Measurements from ENCODE around the gene CALD1. TPM values are rescaled to one million over a fixed set of nuclear protein-coding genes. Genes with fewer than 3 reads are reported as not detected.

CALD1 gene
- total and polyA plus RNA-seq, 2 experiments from 2014 or later, result 132 to 842 TPM

DNA sequence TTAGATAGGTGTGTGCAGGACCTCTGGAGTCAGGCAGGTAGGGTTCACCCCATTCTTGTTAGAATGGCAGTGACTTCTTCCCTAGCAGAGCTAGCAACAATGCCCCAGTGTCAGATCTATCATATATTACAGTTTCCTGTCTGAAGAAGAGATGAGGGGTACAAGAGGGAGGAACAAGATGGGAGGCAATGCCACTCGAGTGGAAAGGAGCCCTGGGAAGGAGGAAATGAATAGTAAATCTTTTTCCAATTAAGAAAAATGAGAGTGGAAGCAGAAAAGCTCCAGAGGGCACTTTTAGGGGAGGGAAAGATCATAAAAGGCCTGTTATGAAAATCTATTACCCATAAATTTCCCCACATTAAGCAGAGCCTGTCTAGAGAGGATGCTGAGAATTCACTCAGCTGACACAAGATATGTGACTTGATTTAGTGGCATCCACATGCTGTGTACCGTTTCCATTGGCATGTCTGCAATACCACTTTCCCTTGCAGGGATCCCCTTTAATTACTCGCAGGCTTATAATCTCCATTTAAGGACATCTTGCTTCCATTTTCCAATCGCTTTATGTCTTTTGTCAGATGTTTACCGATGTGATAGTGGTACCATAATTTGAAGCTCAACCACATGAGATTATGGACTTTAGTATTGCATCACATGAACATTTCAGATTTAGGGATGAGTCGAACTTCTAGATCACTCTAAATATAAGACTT, 136.9 kb downstream of the CALD1 start:
- H3K36me3 Mint-ChIP-seq (ENCODE audit: low read depth), result no peaks in the 10 kb centered on the region
- Histone ChIP-seq H3K4me3 (no peak overlapping the region), H3K27ac (ENCODE audit: low read depth) (no peak overlapping the region), H3F3A (replicated peaks; ENCODE audit: low read depth) (no peaks in the 10 kb centered on the region), H3K9me2 (ENCODE audit: insufficient read depth) (no peaks in the 10 kb centered on the region), H3K36me3 (ENCODE audit: insufficient read depth) (no peaks in the 10 kb centered on the region), H4K20me1 (replicated peaks; ENCODE audit: insufficient read depth) (0 out of 2 replicates have a peak, but pooled peaks cover 9% of the 10 kb centered on the region), H3K4me1 (ENCODE audit: insufficient read depth) (no peaks in the 10 kb centered on the region), H2AFZ (no peak overlapping the region), H3K79me2 (replicated peaks; ENCODE audit: insufficient read depth) (peaks cover 29% of the 10 kb centered on the region), H3K4me2 (no peak overlapping the region), H3K27me3 (ENCODE audit: insufficient read depth) (no peaks in the 10 kb centered on the region)
- TF ChIP-seq STAT1 (IDR thresholded peaks at IDR 0.05; ENCODE audit: unreplicated experiment) (no peak), POLR2AphosphoS5 (IDR thresholded peaks at IDR 0.05; ENCODE audit: low read depth) (no peak), EZH2phosphoT487 (IDR thresholded peaks at IDR 0.05; ENCODE audit: unreplicated experiment) (no peak), ZNF114 (CRISPR knock-in tag; IDR thresholded peaks at IDR 0.05) (no peak), CREB1 (CRISPR knock-in tag; IDR thresholded peaks at IDR 0.05; ENCODE audit: low read depth) (no peak), ZNF462 (CRISPR knock-in tag; IDR thresholded peaks at IDR 0.05) (no peak), NANOG (IDR thresholded peaks at IDR 0.05; ENCODE audit: borderline replicate concordance) (no peak), EZH2 (IDR thresholded peaks at IDR 0.05; ENCODE audit: low read depth, unreplicated experiment) (no peak), CTCF (conservative IDR thresholded peaks at IDR 0.05; ENCODE audit: low read depth in 2 of 2) (no peak), ZNF331 (CRISPR knock-in tag; IDR thresholded peaks at IDR 0.05; ENCODE audit: low read depth) (no peak)
- TF ChIP-seq, protein P1, sequence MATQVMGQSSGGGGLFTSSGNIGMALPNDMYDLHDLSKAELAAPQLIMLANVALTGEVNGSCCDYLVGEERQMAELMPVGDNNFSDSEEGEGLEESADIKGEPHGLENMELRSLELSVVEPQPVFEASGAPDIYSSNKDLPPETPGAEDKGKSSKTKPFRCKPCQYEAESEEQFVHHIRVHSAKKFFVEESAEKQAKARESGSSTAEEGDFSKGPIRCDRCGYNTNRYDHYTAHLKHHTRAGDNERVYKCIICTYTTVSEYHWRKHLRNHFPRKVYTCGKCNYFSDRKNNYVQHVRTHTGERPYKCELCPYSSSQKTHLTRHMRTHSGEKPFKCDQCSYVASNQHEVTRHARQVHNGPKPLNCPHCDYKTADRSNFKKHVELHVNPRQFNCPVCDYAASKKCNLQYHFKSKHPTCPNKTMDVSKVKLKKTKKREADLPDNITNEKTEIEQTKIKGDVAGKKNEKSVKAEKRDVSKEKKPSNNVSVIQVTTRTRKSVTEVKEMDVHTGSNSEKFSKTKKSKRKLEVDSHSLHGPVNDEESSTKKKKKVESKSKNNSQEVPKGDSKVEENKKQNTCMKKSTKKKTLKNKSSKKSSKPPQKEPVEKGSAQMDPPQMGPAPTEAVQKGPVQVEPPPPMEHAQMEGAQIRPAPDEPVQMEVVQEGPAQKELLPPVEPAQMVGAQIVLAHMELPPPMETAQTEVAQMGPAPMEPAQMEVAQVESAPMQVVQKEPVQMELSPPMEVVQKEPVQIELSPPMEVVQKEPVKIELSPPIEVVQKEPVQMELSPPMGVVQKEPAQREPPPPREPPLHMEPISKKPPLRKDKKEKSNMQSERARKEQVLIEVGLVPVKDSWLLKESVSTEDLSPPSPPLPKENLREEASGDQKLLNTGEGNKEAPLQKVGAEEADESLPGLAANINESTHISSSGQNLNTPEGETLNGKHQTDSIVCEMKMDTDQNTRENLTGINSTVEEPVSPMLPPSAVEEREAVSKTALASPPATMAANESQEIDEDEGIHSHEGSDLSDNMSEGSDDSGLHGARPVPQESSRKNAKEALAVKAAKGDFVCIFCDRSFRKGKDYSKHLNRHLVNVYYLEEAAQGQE (IDR thresholded peaks at IDR 0.05; ENCODE audit: unreplicated experiment), result no peak
- no peak for DNase-seq (ENCODE audit: low spot score)
- peaks cover under 1% of the 10 kb centered on the region for H3K4me1 Mint-ChIP-seq
- no peak overlapping the region for H3K4me3 Mint-ChIP-seq
- ATAC-seq, result no peak
- H3K9me3 Mint-ChIP-seq, result no peaks in the 10 kb centered on the region
- H3K27me3 Mint-ChIP-seq (ENCODE audit: insufficient read depth, low read depth, poor library complexity), result peaks cover 3% of the 10 kb centered on the region
- no peak overlapping the region; the same call in 1 of the 2 replicates for H3K27ac Mint-ChIP-seq

Data from GM23338 (cell line).